Mucosa of descending colon (tissue), 3 donors: ENCODE data around the gene CELF5. TPM values are rescaled to one million over a fixed set of nuclear protein-coding genes. Genes with fewer than 3 reads are reported as not detected.
"Not testable (repeated sequence)": the region's sequence is repeated elsewhere in the genome, so short reads cannot be mapped to it uniquely, and the experiment has no call there.

Experiments used
- ATAC-seq: fragments of 200-7000 bp; cut with Tn5 transposase; one replicate; pipeline ENCODE4 v1.9.1; 2020; ENCODE audit warnings: mild to moderate bottlenecking, moderate library complexity
- DNase-seq, 3 donors: peaks; one replicate each; pipeline ENCODE4 v3.0.0-alpha.2; 2020
- H3K36me3 ChIP-seq: fragments of 200-600 bp; one replicate; pipeline ENCODE4 v1.8.0; 2021; ENCODE audit warnings: low read depth, mild to moderate bottlenecking
- H3K4me1 ChIP-seq: fragments of 200-600 bp; one replicate; pipeline ENCODE4 v1.8.0; 2021; ENCODE audit warnings: low read depth, mild to moderate bottlenecking
- H3K4me3 ChIP-seq: fragments of 200-600 bp; one replicate; pipeline ENCODE4 v1.8.0; 2021; ENCODE audit warnings: mild to moderate bottlenecking
- H3K9me3 ChIP-seq: fragments of 200-600 bp; one replicate; pipeline ENCODE4 v1.8.0; 2021; ENCODE audit warnings: mild to moderate bottlenecking
- CTCF ChIP-seq: fragments of 200-600 bp; IDR thresholded peaks from one replicate; pipeline ENCODE4 v1.8.0; 2022; ENCODE audit warnings: antibody characterized with exemption, mild to moderate bottlenecking
- intact Hi-C, 2 donors: fragments of 100-400 bp; cut with DNase I in 1 of 2; cut with micrococcal nuclease in 1 of 2; formaldehyde crosslinking; loops; one replicate each; pipeline versions ENCODE4 v1.11.0 to v1.11.1; 2022; cut with DNase I, micrococcal nuclease
- total RNA-seq, 3 donors: library from RNA; stranded (reverse); fragmentation: NEBNext Ultra II Directional in 2 of 3; extraction: Animal tissue kit (Norgen Biotek cat#: 25700) in 2 of 3; gene quantifications; one replicate each; pipeline versions ENCODE4 v1.2.1 to v1.2.4, GENCODE V29; 2021 to 2023
- donor health status: DM: no; HTN: no; CAD: no; lungs with moderate emphysema.
- donor health status: DM: no; HTN: no; CAD: no.
- donor health status: DM: no; HTN: yes; CAD: no.

Gene CELF5
- total RNA-seq, 3 donors from 2014 or later = 0.75 to 2.7 (median 0.79) TPM

DNA sequence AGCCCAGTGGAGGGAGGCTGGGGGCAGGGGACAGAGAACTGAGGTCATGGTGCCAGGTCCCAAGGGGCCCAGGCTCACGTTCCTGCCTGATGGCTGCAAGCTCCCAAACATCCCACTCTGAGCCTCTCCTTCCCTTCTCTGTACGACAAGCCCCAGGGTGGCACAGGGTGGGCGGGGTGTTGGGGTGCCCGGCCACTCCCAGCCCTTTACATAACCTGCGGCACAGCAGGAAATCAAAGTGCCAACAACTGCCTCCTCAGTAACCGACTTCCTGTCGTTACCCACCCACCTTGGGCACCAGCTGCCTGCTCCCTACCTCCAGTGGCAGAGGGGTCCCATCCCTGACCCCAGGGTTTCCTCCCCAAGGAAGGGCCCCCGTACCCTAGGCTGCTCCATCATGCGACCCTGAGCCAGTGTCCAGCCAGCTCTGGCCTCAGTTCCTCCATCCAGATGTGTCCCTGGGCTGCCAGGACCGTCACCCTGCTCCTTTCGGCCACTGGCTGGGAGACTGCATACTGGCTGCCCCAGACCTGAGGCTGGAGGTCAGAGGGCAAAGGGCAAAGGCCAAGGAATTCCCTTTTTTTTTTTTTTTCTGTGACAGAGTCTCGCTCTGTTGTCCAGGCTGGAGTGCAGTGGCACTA is 114.2 kb downstream of the CELF5 start:
- DNase-seq (peak; percentile 86 to 90 (median 88)), ATAC-seq (peak; percentile 75)
- no peaks in the 10 kb centered on the region for H3K36me3 ChIP-seq
- intact Hi-C loops = no loop called here
- peaks cover 50% of the 10 kb centered on the region for H3K4me1 ChIP-seq
- no peaks in the 10 kb centered on the region for H3K9me3 ChIP-seq
- no peak overlapping the region for H3K4me3 ChIP-seq
- TF ChIP-seq CTCF = no peak

- ATAC-seq (no peak), DNase-seq (no peak)
- no peak for TF ChIP-seq CTCF
- intact Hi-C loops = no loop called here
- no peaks in the 10 kb centered on the region for H3K36me3 ChIP-seq
- no peaks in the 10 kb centered on the region for H3K9me3 ChIP-seq
- no peak overlapping the region for H3K4me3 ChIP-seq
- H3K4me1 ChIP-seq = peaks cover 44% of the 10 kb centered on the region
Measured at GRCh38 chr19:3340340-3340739, 115.9 kb downstream of the CELF5 start.

GRCh38 chr19:3342246-3342645 is 117.8 kb downstream of the CELF5 start:
- DNase-seq (no peak), ATAC-seq (no peak)
- H3K9me3 ChIP-seq = no peaks in the 10 kb centered on the region
- no peaks in the 10 kb centered on the region for H3K36me3 ChIP-seq
- intact Hi-C loops = no loop called here
- no peak overlapping the region for H3K4me3 ChIP-seq
- no peak for TF ChIP-seq CTCF
- H3K4me1 ChIP-seq = peaks cover 29% of the 10 kb centered on the region

DNA sequence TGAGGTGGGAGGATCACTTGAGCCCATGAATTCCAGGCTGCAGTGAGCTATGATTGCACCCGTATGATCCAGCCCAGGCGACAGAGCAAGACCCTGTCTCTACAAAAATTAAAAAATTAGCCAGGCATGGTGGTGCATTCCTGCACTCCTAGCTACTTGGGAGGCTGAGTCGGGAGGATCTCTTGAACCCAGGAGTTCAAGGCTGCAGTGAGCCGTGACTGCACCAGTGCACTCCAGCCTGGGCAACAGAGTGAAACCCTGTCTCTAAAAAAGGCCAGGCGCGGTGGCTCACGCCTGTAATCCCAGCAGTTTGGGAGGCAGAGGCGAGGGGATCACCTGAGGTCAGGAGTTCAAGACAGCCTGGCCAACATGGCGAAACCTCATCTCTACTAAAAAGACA is 118.5 kb downstream of the CELF5 start:
- ATAC-seq, H3K4me3 ChIP-seq, DNase-seq, H3K36me3 ChIP-seq, H3K9me3 ChIP-seq, intact Hi-C loops: not testable (repeated sequence)
- H3K4me1 ChIP-seq = peaks cover 22% of the 10 kb centered on the region

DNA sequence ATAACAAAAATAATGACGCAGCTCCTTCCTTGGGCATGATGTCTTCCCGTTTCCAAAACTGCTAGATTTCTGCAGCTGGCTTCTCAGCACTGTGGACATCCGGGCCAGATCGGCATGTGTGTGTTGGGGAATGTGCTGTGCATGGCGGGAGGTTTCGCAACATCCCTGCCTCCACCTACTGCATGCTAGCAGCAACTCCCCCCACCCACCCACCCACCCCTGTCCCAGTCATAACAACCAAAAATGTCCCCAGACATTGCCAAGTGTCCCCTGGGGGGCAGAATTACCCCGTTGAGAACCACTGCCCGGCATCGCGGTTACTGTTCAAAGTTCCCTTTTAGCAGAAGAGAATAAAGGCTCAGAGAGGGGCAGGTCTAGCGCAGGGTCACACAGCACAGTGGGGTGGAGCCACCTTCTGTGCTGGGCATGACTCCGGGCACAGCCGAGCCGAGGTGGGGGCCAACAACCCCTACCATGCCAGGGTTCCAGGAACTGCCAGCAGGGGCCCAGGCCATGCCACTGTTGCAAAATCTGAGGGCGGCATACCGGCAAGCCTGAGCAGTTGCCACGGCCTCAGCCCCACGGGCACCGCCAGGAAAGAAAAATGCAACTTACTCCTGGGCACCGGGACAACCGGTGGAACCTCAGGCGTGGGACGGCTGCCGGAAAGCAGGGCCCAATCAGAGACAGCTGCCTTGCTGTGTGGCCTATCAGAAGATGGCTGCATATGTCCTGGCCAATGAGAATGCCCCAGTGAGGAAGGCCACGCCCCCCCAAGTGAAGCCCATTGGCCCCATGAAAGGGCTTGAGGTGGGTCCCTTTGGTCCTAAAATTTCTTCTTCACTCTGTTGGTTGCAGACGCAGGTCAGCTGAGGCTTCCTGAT is 119.4 kb downstream of the CELF5 start:
- Histone ChIP-seq H3K36me3 (no peaks in the 10 kb centered on the region), H3K9me3 (no peaks in the 10 kb centered on the region), H3K4me3 (no peak overlapping the region), H3K4me1 (peaks cover 13% of the 10 kb centered on the region)
- ATAC-seq = peak; percentile 83
- peak; percentile 63 to 83 (median 73) for DNase-seq
- intact Hi-C loops = no loop called here
- no peak for TF ChIP-seq CTCF
